ENCODE results near the gene SUSD6. TPM values are rescaled to one million over a fixed set of nuclear protein-coding genes. Genes with fewer than 3 reads are reported as not detected.
"Not testable (repeated sequence)": the region's sequence is repeated elsewhere in the genome, so short reads cannot be mapped to it uniquely, and the experiment has no call there.

SUSD6 gene
- total and polyA plus RNA-seq, 8 donors = 8.9 to 41.9 (median 20.3) TPM

- no peaks in the 10 kb centered on the region for H3K36me3 ChIP-seq
- H3K27me3 ChIP-seq = no peaks in the 10 kb centered on the region
- no peaks in the 10 kb centered on the region for H3K9me3 ChIP-seq
- no peak for FAIRE-seq
- peak overlapping the region; percentile 47 to 89 (median 75) for H3K27ac ChIP-seq
- peak in 1 of 6 donors; percentile 38 for DNase-seq
- no peak overlapping the region for H3K4me3 ChIP-seq
- intact Hi-C loops (cut with DNase I) = no loop called here
- TF ChIP-seq, protein P1, sequence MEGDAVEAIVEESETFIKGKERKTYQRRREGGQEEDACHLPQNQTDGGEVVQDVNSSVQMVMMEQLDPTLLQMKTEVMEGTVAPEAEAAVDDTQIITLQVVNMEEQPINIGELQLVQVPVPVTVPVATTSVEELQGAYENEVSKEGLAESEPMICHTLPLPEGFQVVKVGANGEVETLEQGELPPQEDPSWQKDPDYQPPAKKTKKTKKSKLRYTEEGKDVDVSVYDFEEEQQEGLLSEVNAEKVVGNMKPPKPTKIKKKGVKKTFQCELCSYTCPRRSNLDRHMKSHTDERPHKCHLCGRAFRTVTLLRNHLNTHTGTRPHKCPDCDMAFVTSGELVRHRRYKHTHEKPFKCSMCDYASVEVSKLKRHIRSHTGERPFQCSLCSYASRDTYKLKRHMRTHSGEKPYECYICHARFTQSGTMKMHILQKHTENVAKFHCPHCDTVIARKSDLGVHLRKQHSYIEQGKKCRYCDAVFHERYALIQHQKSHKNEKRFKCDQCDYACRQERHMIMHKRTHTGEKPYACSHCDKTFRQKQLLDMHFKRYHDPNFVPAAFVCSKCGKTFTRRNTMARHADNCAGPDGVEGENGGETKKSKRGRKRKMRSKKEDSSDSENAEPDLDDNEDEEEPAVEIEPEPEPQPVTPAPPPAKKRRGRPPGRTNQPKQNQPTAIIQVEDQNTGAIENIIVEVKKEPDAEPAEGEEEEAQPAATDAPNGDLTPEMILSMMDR (IDR thresholded peaks at IDR 0.05) = no peak
- peaks cover 53 to 85% (median 85%) of the 10 kb centered on the region in 3 donors for H3K4me1 ChIP-seq
- ATAC-seq = peak; percentile 19 to 53 (median 32)
- 53 to 57% methylated on average over 6 of the region's 6 CpGs for WGBS, 2 donors
Observed at GRCh38 chr14:69695322-69696203, 84.2 kb downstream of the SUSD6 start.

GRCh38 chr14:69696204-69696527 lies 84.8 kb downstream of the SUSD6 start:
- FAIRE-seq (no peak), DNase-seq (no peak), ATAC-seq (no peak)
- Histone ChIP-seq H3K4me1 (peaks cover 57 to 91% (median 91%) of the 10 kb centered on the region in 3 donors), H3K4me3 (no peak overlapping the region), H3K27me3 (no peaks in the 10 kb centered on the region), H3K27ac (peak overlapping the region in 3 of 4 donors; percentile 34 to 89 (median 86)), H3K36me3 (no peaks in the 10 kb centered on the region), H3K9me3 (no peaks in the 10 kb centered on the region)
- intact Hi-C loops (cut with DNase I) = no loop called here
- TF ChIP-seq, protein P1 (IDR thresholded peaks at IDR 0.05) = no peak

DNA sequence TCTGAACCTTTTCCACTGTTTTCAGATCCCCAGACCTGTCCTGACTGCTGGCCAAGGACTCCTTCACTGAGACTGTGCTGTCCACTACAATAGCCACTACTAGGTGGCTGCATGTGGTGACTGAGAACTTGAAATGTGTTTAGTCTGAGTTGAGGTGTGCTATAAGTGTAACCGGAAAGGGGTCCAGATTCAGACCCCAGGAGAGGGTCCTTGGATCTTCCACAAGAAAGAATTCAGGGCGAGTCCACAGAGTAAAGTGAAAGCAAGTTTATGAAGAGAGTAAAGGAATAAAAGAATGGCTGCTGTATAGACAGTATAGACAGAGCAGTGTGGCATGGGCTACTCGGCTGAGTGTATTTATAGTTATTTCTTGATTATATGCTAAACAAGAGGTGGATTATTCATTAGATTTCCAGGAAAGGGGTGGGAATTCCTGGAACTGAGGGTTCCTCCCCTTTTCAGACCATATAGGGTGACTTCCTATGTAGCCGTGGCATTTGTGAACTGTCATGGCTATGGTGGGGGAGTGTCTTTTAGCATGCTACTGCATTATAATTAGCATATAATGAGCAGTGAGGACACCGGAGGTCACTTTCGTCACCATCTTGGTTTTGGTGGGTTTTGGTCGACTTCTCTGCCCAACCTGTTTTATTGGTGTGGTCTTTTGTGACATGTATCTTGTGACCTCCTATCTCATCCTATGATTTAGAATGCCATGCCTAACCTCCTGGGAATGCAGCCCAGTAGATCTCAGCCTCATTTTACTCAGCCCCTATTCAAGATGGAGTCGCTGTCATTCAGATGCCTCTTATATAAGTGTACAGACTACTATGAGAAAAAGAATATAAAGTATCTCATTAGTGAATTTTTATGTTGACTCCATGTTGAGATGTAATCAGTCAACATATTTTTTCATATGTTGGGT lies 85.5 kb downstream of the SUSD6 start:
- TF ChIP-seq, protein P1 (IDR thresholded peaks at IDR 0.05) = no peak
- no peak for FAIRE-seq
- WGBS, 2 donors = 73 to 75% methylated on average over 8 of the region's 8 CpGs
- Histone ChIP-seq H3K27me3 (no peaks in the 10 kb centered on the region), H3K36me3 (no peaks in the 10 kb centered on the region), H3K4me3 (no peak overlapping the region), H3K27ac (peak overlapping the region in 3 of 4 donors; percentile 34 to 89 (median 86)), H3K4me1 (peaks cover 59 to 98% (median 98%) of the 10 kb centered on the region in 3 donors), H3K9me3 (no peaks in the 10 kb centered on the region)
- peak in 2 of 4 donors; percentile 5 to 8 for ATAC-seq
- intact Hi-C loops (cut with DNase I) = no loop called here
- DNase-seq = no peak

DNA sequence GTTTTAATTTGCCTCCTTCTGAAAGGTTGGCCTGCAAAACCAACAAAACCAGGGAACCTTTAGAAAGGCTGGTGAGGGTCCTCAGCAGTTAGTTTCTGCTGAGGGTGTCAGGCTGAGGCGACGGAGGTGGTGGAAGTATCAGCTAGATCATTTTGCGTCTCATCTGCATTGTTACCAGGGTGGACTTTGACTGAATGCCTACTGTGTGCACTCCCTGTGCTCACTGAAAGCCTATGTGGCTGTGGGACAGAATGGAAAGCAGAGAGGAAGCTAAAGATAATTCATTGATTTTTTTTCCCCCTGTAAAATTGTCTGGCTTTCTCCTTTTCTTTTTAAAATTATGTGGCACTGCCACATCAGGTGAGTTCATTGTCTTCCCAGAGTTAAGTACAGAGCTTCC lies 87.2 kb downstream of the SUSD6 start:
- TF ChIP-seq, protein P1 (IDR thresholded peaks at IDR 0.05) = no peak
- 91 to 94% methylated on average over 3 of the region's 3 CpGs for WGBS, 2 donors
- Histone ChIP-seq H3K27me3 (no peaks in the 10 kb centered on the region), H3K4me1 (peaks cover 53 to 92% (median 88%) of the 10 kb centered on the region in 3 donors), H3K9me3 (no peaks in the 10 kb centered on the region), H3K36me3 (no peaks in the 10 kb centered on the region), H3K4me3 (no peak overlapping the region), H3K27ac (peak overlapping the region in 2 of 4 donors; percentile 38 to 86)
- FAIRE-seq = no peak
- ATAC-seq = no peak
- DNase-seq = no peak
- intact Hi-C loops (cut with DNase I) = no loop called here

- Histone ChIP-seq H3K27ac (peak overlapping the region in 1 of 4 donors; percentile 67), H3K4me1 (peaks cover 47 to 85% (median 82%) of the 10 kb centered on the region in 3 donors)
- H3K27me3 ChIP-seq; H3K4me3 ChIP-seq; H3K36me3 ChIP-seq; FAIRE-seq; intact Hi-C loops (cut with DNase I); ATAC-seq; H3K9me3 ChIP-seq; DNase-seq: not testable (repeated sequence)
- WGBS, 2 donors = 97 to 98% methylated on average over 6 of the region's 6 CpGs
Observed at GRCh38 chr14:69699243-69699642, 87.8 kb downstream of the SUSD6 start.
